H9 (cell line): ENCODE measurements around the gene GIPC3. TPM values are rescaled to one million over a fixed set of nuclear protein-coding genes. Genes with fewer than 3 reads are reported as not detected.

Experiments used
- DNase-seq: peaks from one replicate; pipeline ENCODE4 v3.0.0-alpha.2; 2017
- H2AFZ ChIP-seq: one replicate; pipeline ENCODE4 v1.6.1; 2013; ENCODE audit warnings: mild to moderate bottlenecking, low read length, control low read depth, moderate library complexity
- H2AK5ac ChIP-seq: 2 replicates; pipeline ENCODE4 v1.6.1; 2013; ENCODE audit warnings: low read length, control low read depth, mixed read lengths; ENCODE audit not compliant: insufficient read length
- H2BK120ac ChIP-seq: one replicate; pipeline ENCODE4 v1.6.1; 2013; ENCODE audit warnings: low read depth, mild to moderate bottlenecking, low read length, control low read depth, inconsistent platforms; ENCODE audit not compliant: poor library complexity, severe bottlenecking
- H2BK12ac ChIP-seq: 2 replicates; pipeline ENCODE4 v1.6.1; 2013; ENCODE audit warnings: low read length, control low read depth, mixed read lengths, low read depth; ENCODE audit not compliant: insufficient read length
- H2BK15ac ChIP-seq: 2 replicates; pipeline ENCODE4 v1.6.1; 2013; ENCODE audit warnings: low read depth, low read length, control low read depth
- H2BK20ac ChIP-seq: one replicate; pipeline ENCODE4 v1.6.1; 2013; ENCODE audit warnings: low read depth, mild to moderate bottlenecking, low read length, control low read depth, inconsistent platforms; ENCODE audit not compliant: poor library complexity, severe bottlenecking
- H2BK5ac ChIP-seq: 2 replicates; pipeline ENCODE4 v1.6.1; 2013; ENCODE audit warnings: low read length, control low read depth, mixed read lengths; ENCODE audit not compliant: insufficient read length
- H3K14ac ChIP-seq: 2 replicates; pipeline ENCODE4 v1.6.1; 2013; ENCODE audit warnings: low read length, control low read depth; ENCODE audit not compliant: insufficient read depth
- H3K18ac ChIP-seq: 2 replicates; pipeline ENCODE4 v1.6.1; 2013; ENCODE audit warnings: low read depth, mild to moderate bottlenecking, mixed read lengths, low read length, control low read depth; ENCODE audit not compliant: insufficient read length
- H3K23ac ChIP-seq: 2 replicates; pipeline ENCODE4 v1.6.1; 2013; ENCODE audit warnings: low read length, control low read depth, mixed read lengths, low read depth; ENCODE audit not compliant: insufficient read length
- H3K23me2 ChIP-seq: 2 replicates; pipeline ENCODE4 v1.6.1; 2013; ENCODE audit warnings: low read depth, mild to moderate bottlenecking, mixed read lengths, low read length, control low read depth; ENCODE audit not compliant: insufficient read length, poor library complexity, severe bottlenecking
- H3K27ac ChIP-seq: 2 replicates; pipeline ENCODE4 v1.5.1; 2013; ENCODE audit warnings: low read length, control low read depth, mixed read lengths, low read depth; ENCODE audit not compliant: insufficient read length
- H3K27me3 ChIP-seq: 2 replicates; pipeline ENCODE4 v1.6.1; 2013; ENCODE audit warnings: low read length, control low read depth, inconsistent platforms; ENCODE audit not compliant: insufficient read depth
- H3K4ac ChIP-seq: 2 replicates; pipeline ENCODE4 v1.6.1; 2013; ENCODE audit warnings: low read depth, mild to moderate bottlenecking, control low read depth, inconsistent platforms, low read length, moderate library complexity
- H3K4me1 ChIP-seq: 2 replicates; pipeline ENCODE4 v1.6.1; 2013; ENCODE audit warnings: low read length, control low read depth, inconsistent platforms; ENCODE audit not compliant: insufficient read depth
- H3K4me2 ChIP-seq: 2 replicates; pipeline ENCODE4 v1.6.1; 2013; ENCODE audit warnings: low read length, control low read depth, mixed read lengths; ENCODE audit not compliant: insufficient read length, insufficient read depth
- H3K56ac ChIP-seq: 2 replicates; pipeline ENCODE4 v1.6.1; 2013; ENCODE audit warnings: low read depth, mild to moderate bottlenecking, mixed read lengths, low read length, control low read depth; ENCODE audit not compliant: insufficient read length
- H3K79me1 ChIP-seq: 2 replicates; pipeline ENCODE4 v1.6.1; 2013; ENCODE audit warnings: low read depth, mild to moderate bottlenecking, moderate library complexity, low read length, control low read depth, inconsistent platforms; ENCODE audit not compliant: insufficient read depth, poor library complexity, severe bottlenecking
- H3K79me2 ChIP-seq: 2 replicates; pipeline ENCODE4 v1.6.1; 2013; ENCODE audit warnings: low read length, control low read depth, inconsistent platforms; ENCODE audit not compliant: insufficient read depth
- H3K9ac ChIP-seq: 2 replicates; pipeline ENCODE4 v1.6.1; 2013; ENCODE audit warnings: low read length, control low read depth, mixed read lengths; ENCODE audit not compliant: insufficient read length; ENCODE audit errors: extremely low read depth
- H3K9me3 ChIP-seq: one replicate; pipeline ENCODE4 v1.6.1; 2013; ENCODE audit warnings: low read depth, low read length, inconsistent platforms; ENCODE audit not compliant: control insufficient read depth
- H3T11ph ChIP-seq: one replicate; pipeline ENCODE4 v1.6.1; 2013; ENCODE audit warnings: mild to moderate bottlenecking, low read length, control low read depth, inconsistent platforms
- H4K20me1 ChIP-seq: one replicate; pipeline ENCODE4 v1.6.1; 2013; ENCODE audit not compliant: control insufficient read depth, insufficient read length, insufficient read depth
- H4K5ac ChIP-seq: 2 replicates; pipeline ENCODE4 v1.6.1; 2013; ENCODE audit warnings: low read depth, mild to moderate bottlenecking, mixed read lengths, low read length, control low read depth; ENCODE audit not compliant: insufficient read length
- H4K8ac ChIP-seq: replicated peaks from 2 replicates; pipeline ENCODE4 v1.6.1; 2013; ENCODE audit warnings: low read length, control low read depth, mixed read lengths, low read depth; ENCODE audit not compliant: insufficient read length
- H4K91ac ChIP-seq: 2 replicates; pipeline ENCODE4 v1.6.1; 2013; ENCODE audit warnings: low read depth, mild to moderate bottlenecking, moderate library complexity, mixed read lengths, low read length, control low read depth; ENCODE audit not compliant: insufficient read length
- H3K27ac Mint-ChIP-seq, 3 experiments: 2 replicates in 2 of 3; 3 replicates in 1 of 3; pipeline ENCODE4 v1.8.0; 2020 to 2021; ENCODE audit warnings: mixed read lengths in 3 of 3, mild to moderate bottlenecking in 1 of 3, moderate library complexity in 1 of 3
- H3K27me3 Mint-ChIP-seq: 2 replicates; pipeline ENCODE4 v1.8.0; 2021; ENCODE audit warnings: low read depth, mild to moderate bottlenecking, moderate library complexity, mixed read lengths
- H3K36me3 Mint-ChIP-seq, 3 experiments: 2 replicates in 2 of 3; 3 replicates in 1 of 3; pipeline ENCODE4 v1.8.0; 2020 to 2021; ENCODE audit warnings: low read depth in 3 of 3, mixed read lengths in 3 of 3; ENCODE audit not compliant: insufficient read depth in 1 of 3
- H3K4me1 Mint-ChIP-seq, 2 experiments: 2 replicates each; pipeline ENCODE4 v1.8.0; 2020; ENCODE audit warnings: mixed read lengths in 2 of 2
- H3K4me3 Mint-ChIP-seq, 2 experiments: 2 replicates in 1 of 2; 3 replicates in 1 of 2; pipeline ENCODE4 v1.8.0; 2020 to 2021; ENCODE audit warnings: mild to moderate bottlenecking in 2 of 2, mixed read lengths in 2 of 2, moderate library complexity in 1 of 2
- H3K9me3 Mint-ChIP-seq, 2 experiments: 2 replicates in 1 of 2; 3 replicates in 1 of 2; pipeline ENCODE4 v1.8.0; 2020; ENCODE audit warnings: mild to moderate bottlenecking in 2 of 2, mixed read lengths in 2 of 2, moderate library complexity in 1 of 2
- CTCF ChIP-seq: fragments of 200-600 bp; sonication (generic); conservative IDR thresholded peaks from 3 replicates; pipeline ENCODE4 v1.8.0; 2021; ENCODE audit warnings: antibody characterized with exemption, mild to moderate bottlenecking
- WGBS: extraction: QIAGEN DNeasy Blood & Tissue Kit; methylation state at CpG from one replicate; pipeline ENCODE4 v1.1.7; 2013; ENCODE audit warnings: missing lambda C conversion rate, low lambda C conversion rate, mixed read lengths; ENCODE audit not compliant: insufficient read length; ENCODE audit errors: extremely low coverage; 5-methylcytosine and 5-hydroxymethylcytosine counted together
- total RNA-seq: library from RNA; stranded (reverse); gene quantifications from 2 replicates; pipeline ENCODE4 v1.2.1, GENCODE V29; 2021

GIPC3 gene
- total RNA-seq, 1 experiment from 2014 or later = 1.6 TPM

- H3K9me3 Mint-ChIP-seq = no peaks in the 10 kb centered on the region; a peak in 1 of 5 replicates
- no peak overlapping the region for H2BK5ac ChIP-seq
- H2BK15ac ChIP-seq = no peak overlapping the region
- H3K4me2 ChIP-seq = no peak overlapping the region
- H3K79me2 ChIP-seq = no peaks in the 10 kb centered on the region
- H3K23ac ChIP-seq = no peak overlapping the region
- H3K4me3 Mint-ChIP-seq = no peak overlapping the region
- H4K91ac ChIP-seq = no peak overlapping the region
- H3K18ac ChIP-seq = no peak overlapping the region
- no peak overlapping the region for H2BK12ac ChIP-seq
- H4K8ac ChIP-seq = no peak overlapping the region
- no peaks in the 10 kb centered on the region for H3K23me2 ChIP-seq
- H3K36me3 Mint-ChIP-seq = peaks cover under 1 to 7% (median 6%) of the 10 kb centered on the region in 3 experiments; a peak in 5 of 7 replicates
- no peak overlapping the region for H2AK5ac ChIP-seq
- no peak overlapping the region for H3K27ac Mint-ChIP-seq
- no peak overlapping the region for H3K56ac ChIP-seq
- H3T11ph ChIP-seq = no peak overlapping the region
- no peaks in the 10 kb centered on the region for H3K27me3 ChIP-seq
- H3K14ac ChIP-seq = no peak overlapping the region
- H3K4me1 ChIP-seq = no peaks in the 10 kb centered on the region
- H3K27me3 Mint-ChIP-seq = no peaks in the 10 kb centered on the region; the same call in 1 of the 2 replicates
- TF ChIP-seq CTCF = no peak
- H3K9me3 ChIP-seq = no peaks in the 10 kb centered on the region
- no peaks in the 10 kb centered on the region; a peak in 1 of 4 replicates for H3K4me1 Mint-ChIP-seq
- H2BK120ac ChIP-seq = no peak overlapping the region
- no peaks in the 10 kb centered on the region for H3K79me1 ChIP-seq
- H4K5ac ChIP-seq = no peak overlapping the region
- H2AFZ ChIP-seq = no peak overlapping the region
- H3K27ac ChIP-seq = no peak overlapping the region
- WGBS = no CpG with 5 or more reads among the region's 43 CpGs
- no peak overlapping the region for H3K4ac ChIP-seq
- no peak overlapping the region for H2BK20ac ChIP-seq
- no peaks in the 10 kb centered on the region for H4K20me1 ChIP-seq
- no peak overlapping the region for H3K9ac ChIP-seq
- no peak for DNase-seq
These were observed 46.0 kb downstream of the GIPC3 start for GRCh38 chr19:3631053-3631861.
